ENCODE results near the gene RIC8A.
A peak's percentile ranks its signal among the peaks of the same experiment; 100 is the strongest.
"Not testable (repeated sequence)": the region's sequence is repeated elsewhere in the genome, so short reads cannot be mapped to it uniquely, and the experiment has no call there.

Gene RIC8A

GRCh38 chr11:220641-221215 lies 13.2 kb downstream of the RIC8A start:
- not testable (repeated sequence) for DNase-seq

GRCh38 chr11:221539-221938 lies 14.0 kb downstream of the RIC8A start:
- no peak for DNase-seq

GRCh38 chr11:221998-222789 lies 14.7 kb downstream of the RIC8A start:
- DNase-seq, result no peak

GRCh38 chr11:223026-223789 lies 15.7 kb downstream of the RIC8A start:
- DNase-seq, result no peak

- DNase-seq, result no peak
Observed at GRCh38 chr11:223884-224283, 16.4 kb downstream of the RIC8A start.

GRCh38 chr11:224424-224823 lies 16.9 kb downstream of the RIC8A start:
- DNase-seq, result no peak

GRCh38 chr11:225734-226453 lies 18.4 kb downstream of the RIC8A start:
- DNase-seq, result no peak

GRCh38 chr11:227824-228379 lies 20.4 kb downstream of the RIC8A start:
- no peak for DNase-seq

- no peak for DNase-seq
Observed at GRCh38 chr11:230431-230830, 22.9 kb downstream of the RIC8A start.

- no peak for DNase-seq
Observed at GRCh38 chr11:232783-233565, 25.5 kb downstream of the RIC8A start.

- no peak for DNase-seq
Observed at GRCh38 chr11:235180-235579, 27.7 kb downstream of the RIC8A start.

GRCh38 chr11:235609-235996 lies 28.1 kb downstream of the RIC8A start:
- no peak for DNase-seq

GRCh38 chr11:235997-236773 lies 28.7 kb downstream of the RIC8A start, which contains the start of gene SIRT3:
SIRT3 (minus strand) TSS chr11:236342; CDS start chr11:236328, 14 bp downstream.
- peak; percentile 90 for DNase-seq

GRCh38 chr11:236774-237767 lies 29.6 kb downstream of the RIC8A start, which contains the start of gene PSMD13:
PSMD13 (plus strand) TSS chr11:236976; CDS start chr11:237050, 74 bp downstream.
- peak; percentile 96 for DNase-seq

GRCh38 chr11:238346-238745 lies 30.8 kb downstream of the RIC8A start:
- DNase-seq, result not testable (repeated sequence)

GRCh38 chr11:240315-240714 lies 32.8 kb downstream of the RIC8A start:
- no peak for DNase-seq

- no peak for DNase-seq
Observed at GRCh38 chr11:241634-242033, 34.1 kb downstream of the RIC8A start.

GRCh38 chr11:244376-244775 lies 36.9 kb downstream of the RIC8A start:
- DNase-seq, result no peak

GRCh38 chr11:249062-249461 lies 41.6 kb downstream of the RIC8A start:
- no peak for DNase-seq

GRCh38 chr11:250274-250673 lies 42.8 kb downstream of the RIC8A start:
- DNase-seq, result no peak
